ENCODE data around the gene MOCOS.

GRCh38 chr18:36201765-36202164, 14.5 kb downstream of the MOCOS start:
- TF ChIP-seq CTCF (conservative IDR thresholded peaks at IDR 0.05 in 1 of 2, IDR thresholded peaks at IDR 0.05 in 1 of 2; ENCODE audit: extremely low read depth in 1 of 2, insufficient read depth in 1 of 2, low read depth in 1 of 2, low read length in 2 of 2) (no peak), EZH2 (IDR thresholded peaks at IDR 0.05; ENCODE audit: borderline replicate concordance, low read length) (no peak)

All from mammary epithelial cell (primary cell).